ENCODE data around the gene TULP3. TPM values are rescaled to one million over a fixed set of nuclear protein-coding genes. Genes with fewer than 3 reads are reported as not detected.

TULP3 gene
- total RNA-seq, 2 experiments from 2014 or later: 8.4 to 8.8 TPM

GRCh38 chr12:2963760-2964292, 73.1 kb downstream of the TULP3 start:
- no peaks in the 10 kb centered on the region for H3K9me3 Mint-ChIP-seq
- peaks cover 34% of the 10 kb centered on the region for H3K27me3 Mint-ChIP-seq
- no peaks in the 10 kb centered on the region for H3K36me3 Mint-ChIP-seq (ENCODE audit: low read depth)
- DNase-seq: no peak
- CTCF ChIA-PET: no interaction called here
- H3K4me3 Mint-ChIP-seq: no peak overlapping the region
- H3K4me1 Mint-ChIP-seq: peaks cover 15% of the 10 kb centered on the region
- POLR2A ChIA-PET: no interaction called here
- H3K27ac Mint-ChIP-seq: no peak overlapping the region

- Mint-ChIP-seq H3K4me3 (no peak overlapping the region), H3K36me3 (ENCODE audit: low read depth) (no peaks in the 10 kb centered on the region), H3K27me3 (peaks cover 13% of the 10 kb centered on the region), H3K9me3 (no peaks in the 10 kb centered on the region), H3K4me1 (no peaks in the 10 kb centered on the region), H3K27ac (no peak overlapping the region)
- ChIA-PET POLR2A (no interaction called here), CTCF (interaction anchor here (1.2 kb wide), 1 partner anchor 51 kb away, joined by 3 read pairs; no protein-coding TSS in a partner anchor)
- no peak for DNase-seq
Observed at GRCh38 chr12:2967651-2968050, 77.0 kb downstream of the TULP3 start.

GRCh38 chr12:2970744-2971143, 80.1 kb downstream of the TULP3 start:
- Mint-ChIP-seq H3K9me3 (no peaks in the 10 kb centered on the region), H3K4me1 (no peaks in the 10 kb centered on the region), H3K4me3 (no peak overlapping the region), H3K27me3 (peaks cover 4% of the 10 kb centered on the region), H3K36me3 (ENCODE audit: low read depth) (no peaks in the 10 kb centered on the region), H3K27ac (no peak overlapping the region)
- ChIA-PET CTCF (interaction anchor here (0.5 kb wide), 1 partner anchor 38 kb away, joined by 3 read pairs; no protein-coding TSS in a partner anchor), POLR2A (no interaction called here)
- DNase-seq: no peak

GRCh38 chr12:2973566-2973965, 82.9 kb downstream of the TULP3 start:
- ChIA-PET CTCF (no interaction called here), POLR2A (no interaction called here)
- Mint-ChIP-seq H3K36me3 (ENCODE audit: low read depth) (no peaks in the 10 kb centered on the region), H3K27me3 (no peaks in the 10 kb centered on the region), H3K4me1 (no peaks in the 10 kb centered on the region), H3K9me3 (no peaks in the 10 kb centered on the region), H3K4me3 (no peak overlapping the region), H3K27ac (no peak overlapping the region)
- no peak for DNase-seq

- H3K27me3 Mint-ChIP-seq: no peaks in the 10 kb centered on the region
Observed at GRCh38 chr12:2974560-2974971, 83.9 kb downstream of the TULP3 start.

GRCh38 chr12:2976581-2976996, 85.9 kb downstream of the TULP3 start:
- no peak overlapping the region for H3K4me3 Mint-ChIP-seq
- no peaks in the 10 kb centered on the region for H3K27me3 Mint-ChIP-seq
- H3K9me3 Mint-ChIP-seq: no peaks in the 10 kb centered on the region
- no peak for DNase-seq
- H3K27ac Mint-ChIP-seq: no peak overlapping the region
- ChIA-PET POLR2A (no interaction called here), CTCF (no interaction called here)
- H3K36me3 Mint-ChIP-seq (ENCODE audit: low read depth): no peaks in the 10 kb centered on the region
- H3K4me1 Mint-ChIP-seq: no peaks in the 10 kb centered on the region

More at GRCh38 chr12:2974560-2974971, 83.9 kb downstream of the TULP3 start:
- no peak for DNase-seq
- H3K9me3 Mint-ChIP-seq: no peaks in the 10 kb centered on the region
- H3K4me1 Mint-ChIP-seq: no peaks in the 10 kb centered on the region
- no peaks in the 10 kb centered on the region for H3K36me3 Mint-ChIP-seq (ENCODE audit: low read depth)
- CTCF ChIA-PET: no interaction called here
- POLR2A ChIA-PET: no interaction called here
- H3K4me3 Mint-ChIP-seq: no peak overlapping the region
- no peak overlapping the region for H3K27ac Mint-ChIP-seq

GRCh38 chr12:2977776-2978175, 87.1 kb downstream of the TULP3 start:
- H3K9me3 Mint-ChIP-seq: no peaks in the 10 kb centered on the region
- no peak overlapping the region for H3K27ac Mint-ChIP-seq
- no peaks in the 10 kb centered on the region for H3K27me3 Mint-ChIP-seq
- CTCF ChIA-PET: no interaction called here
- no peak for DNase-seq
- POLR2A ChIA-PET: no interaction called here
- no peaks in the 10 kb centered on the region for H3K36me3 Mint-ChIP-seq (ENCODE audit: low read depth)
- H3K4me3 Mint-ChIP-seq: no peak overlapping the region
- H3K4me1 Mint-ChIP-seq: no peaks in the 10 kb centered on the region

GRCh38 chr12:2979806-2980205, 89.1 kb downstream of the TULP3 start:
- no peaks in the 10 kb centered on the region for H3K36me3 Mint-ChIP-seq (ENCODE audit: low read depth)
- no peak overlapping the region for H3K27ac Mint-ChIP-seq
- CTCF ChIA-PET: no interaction called here
- H3K27me3 Mint-ChIP-seq: no peaks in the 10 kb centered on the region
- H3K4me1 Mint-ChIP-seq: no peaks in the 10 kb centered on the region
- no peak overlapping the region for H3K4me3 Mint-ChIP-seq
- POLR2A ChIA-PET: no interaction called here
- DNase-seq: no peak
- no peaks in the 10 kb centered on the region for H3K9me3 Mint-ChIP-seq

GRCh38 chr12:2980630-2981029, 89.9 kb downstream of the TULP3 start:
- Mint-ChIP-seq H3K9me3 (no peaks in the 10 kb centered on the region), H3K27me3 (no peaks in the 10 kb centered on the region), H3K36me3 (ENCODE audit: low read depth) (no peaks in the 10 kb centered on the region), H3K27ac (no peak overlapping the region), H3K4me1 (no peaks in the 10 kb centered on the region), H3K4me3 (no peak overlapping the region)
- ChIA-PET CTCF (no interaction called here), POLR2A (no interaction called here)
- DNase-seq: no peak

- no peak for DNase-seq
- Mint-ChIP-seq H3K27ac (no peak overlapping the region), H3K9me3 (no peaks in the 10 kb centered on the region), H3K36me3 (ENCODE audit: low read depth) (no peaks in the 10 kb centered on the region), H3K4me1 (no peaks in the 10 kb centered on the region), H3K27me3 (peaks cover 2% of the 10 kb centered on the region), H3K4me3 (no peak overlapping the region)
- ChIA-PET POLR2A (no interaction called here), CTCF (no interaction called here)
Observed at GRCh38 chr12:2982361-2982760, 91.7 kb downstream of the TULP3 start.

- H3K9me3 Mint-ChIP-seq: no peaks in the 10 kb centered on the region
- H3K4me3 Mint-ChIP-seq: no peak overlapping the region
- H3K27ac Mint-ChIP-seq: no peak overlapping the region
- ChIA-PET CTCF (no interaction called here), POLR2A (no interaction called here)
- peaks cover 2% of the 10 kb centered on the region for H3K27me3 Mint-ChIP-seq
- no peaks in the 10 kb centered on the region for H3K36me3 Mint-ChIP-seq (ENCODE audit: low read depth)
- no peaks in the 10 kb centered on the region for H3K4me1 Mint-ChIP-seq
- no peak for DNase-seq
Observed at GRCh38 chr12:2984249-2984648, 93.6 kb downstream of the TULP3 start.

GRCh38 chr12:2984698-2985097, 94.0 kb downstream of the TULP3 start:
- no peak for DNase-seq
- POLR2A ChIA-PET: no interaction called here
- Mint-ChIP-seq H3K4me1 (no peaks in the 10 kb centered on the region), H3K27me3 (peaks cover 3% of the 10 kb centered on the region), H3K4me3 (no peak overlapping the region), H3K27ac (no peak overlapping the region), H3K9me3 (no peaks in the 10 kb centered on the region), H3K36me3 (ENCODE audit: low read depth) (no peaks in the 10 kb centered on the region)
- CTCF ChIA-PET: no interaction called here

- Mint-ChIP-seq H3K9me3 (no peaks in the 10 kb centered on the region), H3K27me3 (peaks cover 5% of the 10 kb centered on the region), H3K27ac (no peak overlapping the region), H3K36me3 (ENCODE audit: low read depth) (no peaks in the 10 kb centered on the region), H3K4me1 (no peaks in the 10 kb centered on the region), H3K4me3 (no peak overlapping the region)
- ChIA-PET CTCF (no interaction called here), POLR2A (interaction anchor here (0.9 kb wide), 1 partner anchor 109 kb away, joined by 3 read pairs; no protein-coding TSS in a partner anchor)
- no peak for DNase-seq
Observed at GRCh38 chr12:2986876-2987275, 96.2 kb downstream of the TULP3 start.

GRCh38 chr12:2988494-2988893, 97.8 kb downstream of the TULP3 start:
- Mint-ChIP-seq H3K36me3 (ENCODE audit: low read depth) (no peaks in the 10 kb centered on the region), H3K27ac (no peak overlapping the region), H3K4me3 (no peak overlapping the region), H3K9me3 (no peaks in the 10 kb centered on the region), H3K4me1 (no peaks in the 10 kb centered on the region), H3K27me3 (peaks cover 5% of the 10 kb centered on the region)
- no peak for DNase-seq
- CTCF ChIA-PET: interaction anchor here (0.6 to 1.0 kb wide), 2 partner anchors 34 to 655 kb away, joined by 3 read pairs; no protein-coding TSS in a partner anchor
- POLR2A ChIA-PET: no interaction called here

Data from activated CD4-positive, alpha-beta memory T cell treated with anti-CD3 and anti-CD28 coated beads, Interleukin-2, amount 10 ng/mL, durations not matched to agents 7 days and 5 days (primary cell).